ENCODE measurements around the gene GRIFIN. TPM values are rescaled to one million over a fixed set of nuclear protein-coding genes. Genes with fewer than 3 reads are reported as not detected.

Gene GRIFIN
- total and polyA plus RNA-seq, 2 experiments from 2014 or later: not detected

GRCh38 chr7:2513702-2514101 is 37.5 kb upstream of the GRIFIN start:
- Histone ChIP-seq H3K79me2 (ENCODE audit: insufficient read depth) (no peaks in the 10 kb centered on the region), H3K9ac (no peak overlapping the region), H2AFZ (no peak overlapping the region), H3K4me1 (ENCODE audit: insufficient read depth) (peaks cover 32% of the 10 kb centered on the region), H3K4me3 (no peak overlapping the region), H3K9me2 (ENCODE audit: insufficient read depth) (no peaks in the 10 kb centered on the region), H3K27ac (no peak overlapping the region), H3K9me3 (ENCODE audit: low read depth) (no peaks in the 10 kb centered on the region), H3K4me2 (ENCODE audit: unreplicated experiment) (no peak overlapping the region), H3K27me3 (replicated peaks; ENCODE audit: insufficient read depth) (no peaks in the 10 kb centered on the region), H3F3A (ENCODE audit: insufficient read depth) (0 out of 2 replicates have a peak, but pooled peaks cover 4% of the 10 kb centered on the region), H3K36me3 (ENCODE audit: low read depth) (no peaks in the 10 kb centered on the region), H4K20me1 (ENCODE audit: insufficient read depth) (no peaks in the 10 kb centered on the region)
- TF ChIP-seq EZH2phosphoT487 (IDR thresholded peaks at IDR 0.05; ENCODE audit: insufficient read depth, low read depth) (no peak), EZH2 (IDR thresholded peaks at IDR 0.05; ENCODE audit: insufficient read depth, poor library complexity, severe bottlenecking) (no peak)
- in situ Hi-C loops (cut with MboI): no loop called here
- 89 to 91% methylated on average over 6 to 7 of the region's 7 CpGs for WGBS, 2 experiments (ENCODE audit: low coverage in 1 of 2, low lambda C conversion rate in 2 of 2, missing lambda C conversion rate in 2 of 2)
- no peak for DNase-seq

GRCh38 chr7:2512713-2513112 is 36.5 kb upstream of the GRIFIN start:
- H2AFZ ChIP-seq: no peak overlapping the region
- H3K27ac ChIP-seq: no peak overlapping the region
- no peak overlapping the region for H3K9ac ChIP-seq
- in situ Hi-C loops (cut with MboI): no loop called here
- H3K4me1 ChIP-seq (ENCODE audit: insufficient read depth): peaks cover 27% of the 10 kb centered on the region
- H3K9me3 ChIP-seq (ENCODE audit: low read depth): no peaks in the 10 kb centered on the region
- no peaks in the 10 kb centered on the region for H4K20me1 ChIP-seq (ENCODE audit: insufficient read depth)
- no peak overlapping the region for H3K4me3 ChIP-seq
- 52 to 84% methylated on average over 3 of the region's 3 CpGs for WGBS, 2 experiments (ENCODE audit: low coverage in 1 of 2, low lambda C conversion rate in 2 of 2, missing lambda C conversion rate in 2 of 2)
- H3K4me2 ChIP-seq (ENCODE audit: unreplicated experiment): no peak overlapping the region
- H3K79me2 ChIP-seq (ENCODE audit: insufficient read depth): no peaks in the 10 kb centered on the region
- H3K36me3 ChIP-seq (ENCODE audit: low read depth): no peaks in the 10 kb centered on the region
- H3K27me3 ChIP-seq (replicated peaks; ENCODE audit: insufficient read depth): no peaks in the 10 kb centered on the region
- no peaks in the 10 kb centered on the region for H3K9me2 ChIP-seq (ENCODE audit: insufficient read depth)
- TF ChIP-seq EZH2 (IDR thresholded peaks at IDR 0.05; ENCODE audit: insufficient read depth, poor library complexity, severe bottlenecking) (no peak), EZH2phosphoT487 (IDR thresholded peaks at IDR 0.05; ENCODE audit: insufficient read depth, low read depth) (no peak)
- DNase-seq: no peak
- H3F3A ChIP-seq (ENCODE audit: insufficient read depth): 0 out of 2 replicates have a peak, but pooled peaks cover 5% of the 10 kb centered on the region

GRCh38 chr7:2512179-2512661 is 36.0 kb upstream of the GRIFIN start:
- Histone ChIP-seq H3K4me3 (no peak overlapping the region), H3K4me2 (ENCODE audit: unreplicated experiment) (no peak overlapping the region), H3K27ac (no peak overlapping the region), H3K27me3 (replicated peaks; ENCODE audit: insufficient read depth) (no peaks in the 10 kb centered on the region), H3K9ac (no peak overlapping the region), H3K9me3 (ENCODE audit: low read depth) (no peaks in the 10 kb centered on the region), H3K4me1 (ENCODE audit: insufficient read depth) (peaks cover 22% of the 10 kb centered on the region), H3F3A (ENCODE audit: insufficient read depth) (0 out of 2 replicates have a peak, but pooled peaks cover 5% of the 10 kb centered on the region), H2AFZ (no peak overlapping the region), H3K36me3 (ENCODE audit: low read depth) (no peaks in the 10 kb centered on the region), H4K20me1 (ENCODE audit: insufficient read depth) (no peaks in the 10 kb centered on the region), H3K9me2 (ENCODE audit: insufficient read depth) (no peaks in the 10 kb centered on the region), H3K79me2 (ENCODE audit: insufficient read depth) (no peaks in the 10 kb centered on the region)
- peak; percentile 59 for DNase-seq
- TF ChIP-seq EZH2phosphoT487 (IDR thresholded peaks at IDR 0.05; ENCODE audit: insufficient read depth, low read depth): no peak
- in situ Hi-C loops (cut with MboI): no loop called here
- 46% methylated on average over 11 to 12 of the region's 12 CpGs for WGBS, 2 experiments (ENCODE audit: low coverage in 1 of 2, low lambda C conversion rate in 2 of 2, missing lambda C conversion rate in 2 of 2)

GRCh38 chr7:2511769-2512168 is 35.6 kb upstream of the GRIFIN start:
- Histone ChIP-seq H3K27me3 (replicated peaks; ENCODE audit: insufficient read depth) (no peaks in the 10 kb centered on the region), H3K79me2 (ENCODE audit: insufficient read depth) (no peaks in the 10 kb centered on the region), H3K9ac (no peak overlapping the region), H3K4me1 (ENCODE audit: insufficient read depth) (peaks cover 19% of the 10 kb centered on the region), H3K4me2 (ENCODE audit: unreplicated experiment) (no peak overlapping the region), H3F3A (ENCODE audit: insufficient read depth) (0 out of 2 replicates have a peak, but pooled peaks cover 5% of the 10 kb centered on the region), H4K20me1 (ENCODE audit: insufficient read depth) (no peaks in the 10 kb centered on the region), H3K36me3 (ENCODE audit: low read depth) (no peaks in the 10 kb centered on the region), H3K4me3 (no peak overlapping the region), H3K27ac (no peak overlapping the region), H3K9me3 (ENCODE audit: low read depth) (no peaks in the 10 kb centered on the region), H3K9me2 (ENCODE audit: insufficient read depth) (no peaks in the 10 kb centered on the region), H2AFZ (no peak overlapping the region)
- WGBS, 2 experiments (ENCODE audit: low coverage in 1 of 2, low lambda C conversion rate in 2 of 2, missing lambda C conversion rate in 2 of 2): 75 to 78% methylated on average over 9 to 15 of the region's 18 CpGs
- in situ Hi-C loops (cut with MboI): no loop called here
- TF ChIP-seq EZH2 (IDR thresholded peaks at IDR 0.05; ENCODE audit: insufficient read depth, poor library complexity, severe bottlenecking) (no peak), EZH2phosphoT487 (IDR thresholded peaks at IDR 0.05; ENCODE audit: insufficient read depth, low read depth) (no peak)
- DNase-seq: no peak

All from GM23248 (cell line).